GM12878 (cell line): Measurements from ENCODE around the gene IL16. TPM values are rescaled to one million over a fixed set of nuclear protein-coding genes. Genes with fewer than 3 reads are reported as not detected.

Experiments
- ATAC-seq: fragments of 200-7000 bp; cut with Tn5 transposase; 3 replicates; pipeline ENCODE4 v1.9.1; 2020; ENCODE audit warnings: mild to moderate bottlenecking, moderate library complexity
- BruUV-seq: library from RNA; stranded (reverse); fragments of 400-500 nt; replicated peaks from 2 replicates; lab custom pipeline; 2021; lab: Mats Ljungman, UMichigan
- CTCF ChIA-PET: fragments of 300-600 bp; sonication (Branson Sonifier 250); formaldehyde crosslinking; extraction: SDS; loops from one replicate; lab custom pipeline; 2021; ENCODE audit warnings: inconsistent platforms; lab: Yijun Ruan, JAX
- POLR2A ChIA-PET: fragments of 350-600 bp; formaldehyde crosslinking; extraction: SDS; loops from one replicate; lab custom pipeline; 2021; ENCODE audit warnings: inconsistent platforms; lab: Charles Lee
- RAD21 ChIA-PET: fragments of 300-600 bp; sonication (Branson Sonifier 250); formaldehyde crosslinking; loops from one replicate; lab custom pipeline; 2023; ENCODE audit warnings: antibody characterized with exemption; ENCODE audit not compliant: unreplicated experiment; lab: Charles Lee
- SMC1A ChIA-PET: fragments of 300-600 bp; sonication (Branson Sonifier 250); formaldehyde crosslinking; loops from one replicate; lab custom pipeline; 2023; ENCODE audit not compliant: unreplicated experiment, uncharacterized antibody; lab: Charles Lee
- DNase-seq: peaks from one replicate; pipeline ENCODE4 v3.0.0-alpha.2; 2011; ENCODE audit warnings: low read depth, low spot score
- FAIRE-seq: peaks from 3 replicates; lab custom pipeline; 2011; peaks lifted over from hg19 to GRCh38; lab: Jason Lieb, UNC
- H2AFZ ChIP-seq: 2 replicates; pipeline ENCODE4 v1.6.0; 2011; ENCODE audit warnings: low read depth, low read length, control low read depth; ENCODE audit not compliant: control insufficient read depth
- H3K27ac ChIP-seq: 2 replicates; pipeline ENCODE4 v1.5.1; 2011; ENCODE audit warnings: control low read depth; ENCODE audit not compliant: control insufficient read depth, insufficient read depth
- H3K27me3 ChIP-seq, 2 experiments: replicated peaks in 1 of 2; 2 replicates each; pipeline versions ENCODE4 v1.6.0 to v1.6.1; 2011; ENCODE audit warnings: low read length in 1 of 2; ENCODE audit not compliant: control insufficient read depth in 2 of 2, insufficient read depth in 2 of 2
- H3K36me3 ChIP-seq, 2 experiments: 2 replicates each; pipeline ENCODE4 v1.5.1; 2011; ENCODE audit warnings: low read length in 1 of 2; ENCODE audit not compliant: control insufficient read depth in 2 of 2, insufficient read depth in 2 of 2
- H3K4me1 ChIP-seq: 2 replicates; pipeline ENCODE4 v1.6.1; 2011; ENCODE audit warnings: mild to moderate bottlenecking, low read length, moderate library complexity, mixed read lengths; ENCODE audit not compliant: control insufficient read depth, insufficient read depth
- H3K4me2 ChIP-seq: 2 replicates; pipeline ENCODE4 v1.6.0; 2011; ENCODE audit warnings: control low read depth; ENCODE audit not compliant: control insufficient read depth, insufficient read depth
- H3K4me3 ChIP-seq: fragments of 200-600 bp; sonication (generic); 2 replicates; pipeline ENCODE4 v1.5.1; 2016
- H3K79me2 ChIP-seq: 2 replicates; pipeline ENCODE4 v1.6.0; 2011; ENCODE audit warnings: low read length; ENCODE audit not compliant: control insufficient read depth, insufficient read depth
- H3K9ac ChIP-seq: 2 replicates; pipeline ENCODE4 v1.8.0; 2011; ENCODE audit warnings: low read length, control low read depth, mixed read lengths; ENCODE audit not compliant: control insufficient read depth, insufficient read depth
- H3K9me3 ChIP-seq: replicated peaks from 3 replicates; pipeline ENCODE4 v1.5.1; 2011; ENCODE audit warnings: mild to moderate bottlenecking, low read length; ENCODE audit not compliant: control insufficient read depth, insufficient read depth
- H4K20me1 ChIP-seq: 2 replicates; pipeline ENCODE4 v1.6.0; 2011; ENCODE audit not compliant: control insufficient read depth, insufficient read depth
- BHLHE40 ChIP-seq, 2 experiments: fragments of 450-650 bp in 1 of 2; IDR thresholded peaks; 2 replicates each; pipeline ENCODE4 v1.6.1; 2011 to 2017; ENCODE audit warnings: low read depth in 2 of 2, borderline replicate concordance in 1 of 2, improper control_type of control experiment in 1 of 2, low read length in 1 of 2, mild to moderate bottlenecking in 1 of 2
- CBX3 ChIP-seq: fragments of 200-600 bp; sonication (generic); IDR thresholded peaks from 2 replicates; pipeline ENCODE4 v1.6.1; 2016; ENCODE audit warnings: low read depth, borderline replicate concordance
- CREM ChIP-seq: IDR thresholded peaks from 2 replicates; pipeline ENCODE4 v1.6.1; 2014; ENCODE audit warnings: antibody characterized with exemption, low read depth
- EZH2 ChIP-seq: IDR thresholded peaks from 2 replicates; pipeline ENCODE4 v1.6.1; 2012; ENCODE audit warnings: low read depth, mild to moderate bottlenecking, control low read depth, inconsistent platforms, low read length, borderline replicate concordance; ENCODE audit not compliant: control insufficient read depth
- JUND ChIP-seq: IDR thresholded peaks from 2 replicates; pipeline ENCODE4 v1.6.1; 2012; ENCODE audit warnings: low read depth, mild to moderate bottlenecking, low read length, improper control_type of control experiment, moderate library complexity
- MXI1 ChIP-seq: fragments of 150-350 bp; IDR thresholded peaks from 2 replicates; pipeline ENCODE4 v1.6.1; 2011; ENCODE audit warnings: low read depth, mild to moderate bottlenecking, inconsistent platforms, low read length, improper control_type of control experiment
- NFYB ChIP-seq: IDR thresholded peaks from 2 replicates; pipeline ENCODE4 v1.6.1; 2011; ENCODE audit warnings: low read depth, mild to moderate bottlenecking, low read length, improper control_type of control experiment, moderate library complexity; ENCODE audit not compliant: insufficient read depth
- POU2F2 ChIP-seq: IDR thresholded peaks from 3 replicates; pipeline ENCODE4 v1.6.1; 2011; ENCODE audit warnings: low read depth, mild to moderate bottlenecking, low read length, borderline replicate concordance
- RAD21 ChIP-seq: IDR thresholded peaks from 2 replicates; pipeline ENCODE4 v1.6.1; 2011; ENCODE audit warnings: mild to moderate bottlenecking, low read depth, low read length, moderate library complexity; ENCODE audit not compliant: insufficient read depth
- RBBP5 ChIP-seq: fragments of 200-600 bp; sonication (generic); conservative IDR thresholded peaks from 2 replicates; pipeline ENCODE4 v1.6.1; 2016
- RUNX3 ChIP-seq: IDR thresholded peaks from 2 replicates; pipeline ENCODE4 v1.6.1; 2012; ENCODE audit warnings: low read length, inconsistent platforms
- SMC3 ChIP-seq: IDR thresholded peaks from 2 replicates; pipeline ENCODE4 v1.6.1; 2011; ENCODE audit warnings: low read length, improper control_type of control experiment, borderline replicate concordance
- SUPT20H ChIP-seq: IDR thresholded peaks from 2 replicates; pipeline ENCODE4 v1.6.1; 2011; ENCODE audit warnings: low read depth, mild to moderate bottlenecking, low read length, moderate library complexity, borderline replicate concordance; ENCODE audit not compliant: control insufficient read depth
- SUZ12 ChIP-seq: fragments of 200-600 bp; sonication (generic); IDR thresholded peaks from one replicate; pipeline ENCODE4 v1.6.1; 2018; ENCODE audit warnings: antibody characterized with exemption, mild to moderate bottlenecking; ENCODE audit not compliant: unreplicated experiment
- USF2 ChIP-seq: IDR thresholded peaks from 2 replicates; pipeline ENCODE4 v1.6.1; 2011; ENCODE audit warnings: low read depth, low read length, improper control_type of control experiment, borderline replicate concordance
- WRNIP1 ChIP-seq: IDR thresholded peaks from 2 replicates; pipeline ENCODE4 v1.6.1; 2011; ENCODE audit warnings: low read depth, low read length, improper control_type of control experiment, borderline replicate concordance
- YY1 ChIP-seq: IDR thresholded peaks from 2 replicates; pipeline ENCODE4 v1.6.1; 2011; ENCODE audit warnings: low read depth, mild to moderate bottlenecking, low read length
- WGBS: methylation state at CpG from one replicate; pipeline ENCODE4 v1.1.6; 2016; ENCODE audit warnings: low lambda C conversion rate; ENCODE audit not compliant: insufficient replicate concordance, insufficient coverage; ENCODE audit errors: missing lambda C conversion rate; 5-methylcytosine and 5-hydroxymethylcytosine counted together
- in situ Hi-C: fragments of 300-500 bp; cut with MboI; formaldehyde crosslinking; loops from 9 replicates; pipeline ENCODE4 v1.14.3; 2018; ENCODE audit warnings: mixed read lengths
- intact Hi-C: fragments of 100-400 bp; cut with micrococcal nuclease; formaldehyde crosslinking; loops from one replicate; pipeline ENCODE4 v1.14.2; 2022; ENCODE audit not compliant: unreplicated experiment
- polyA plus RNA-seq, 11 experiments: library from polyadenylated mRNA; depleted of rRNA in 4 of 11; unstranded in 6 of 11; stranded (reverse) in 5 of 11; fragments of >200 nt; fragmentation: Nextera tagmentation in 4 of 11; fragmentation: Illumina TruSeq in 1 of 11; extraction: Ambion mirVana in 4 of 11; extraction: Trizol in 1 of 11; gene quantifications; 1 replicate in 1 of 11; 2 replicates in 10 of 11; pipeline versions ENCODE4 v1.2.1 to v1.2.3, GENCODE V29; 2011 to 2016; ENCODE audit warnings: inconsistent platforms in 2 of 11, missing spikeins in 2 of 11, low read depth in 1 of 11
- total RNA-seq, 4 experiments: library from RNA; depleted of rRNA in 3 of 4; stranded (reverse); fragments of >200 nt in 3 of 4; fragmentation: Illumina TruSeq in 1 of 4; extraction: Trizol in 1 of 4; gene quantifications; 2 replicates each; pipeline versions ENCODE4 v1.2.1 to v1.2.3, GENCODE V29; 2013 to 2021
- TF ChIP-seq, protein P1 (sequence below): IDR thresholded peaks from 2 replicates; pipeline ENCODE4 v1.6.1; 2011; ENCODE audit warnings: low read depth, mild to moderate bottlenecking, low read length, moderate library complexity, borderline replicate concordance; ENCODE audit errors: extremely low read depth
- TF ChIP-seq, protein P2 (sequence below): IDR thresholded peaks from 2 replicates; pipeline ENCODE4 v1.6.1; 2012; ENCODE audit warnings: low read depth, low read length, improper control_type of control experiment

IL16 gene
- total and polyA plus RNA-seq, 10 of the 15 experiments (the other 5 are each of a cell fraction or from before 2014, with no cell fraction given), result 21.7 to 206 (median 44.5) TPM

DNA sequence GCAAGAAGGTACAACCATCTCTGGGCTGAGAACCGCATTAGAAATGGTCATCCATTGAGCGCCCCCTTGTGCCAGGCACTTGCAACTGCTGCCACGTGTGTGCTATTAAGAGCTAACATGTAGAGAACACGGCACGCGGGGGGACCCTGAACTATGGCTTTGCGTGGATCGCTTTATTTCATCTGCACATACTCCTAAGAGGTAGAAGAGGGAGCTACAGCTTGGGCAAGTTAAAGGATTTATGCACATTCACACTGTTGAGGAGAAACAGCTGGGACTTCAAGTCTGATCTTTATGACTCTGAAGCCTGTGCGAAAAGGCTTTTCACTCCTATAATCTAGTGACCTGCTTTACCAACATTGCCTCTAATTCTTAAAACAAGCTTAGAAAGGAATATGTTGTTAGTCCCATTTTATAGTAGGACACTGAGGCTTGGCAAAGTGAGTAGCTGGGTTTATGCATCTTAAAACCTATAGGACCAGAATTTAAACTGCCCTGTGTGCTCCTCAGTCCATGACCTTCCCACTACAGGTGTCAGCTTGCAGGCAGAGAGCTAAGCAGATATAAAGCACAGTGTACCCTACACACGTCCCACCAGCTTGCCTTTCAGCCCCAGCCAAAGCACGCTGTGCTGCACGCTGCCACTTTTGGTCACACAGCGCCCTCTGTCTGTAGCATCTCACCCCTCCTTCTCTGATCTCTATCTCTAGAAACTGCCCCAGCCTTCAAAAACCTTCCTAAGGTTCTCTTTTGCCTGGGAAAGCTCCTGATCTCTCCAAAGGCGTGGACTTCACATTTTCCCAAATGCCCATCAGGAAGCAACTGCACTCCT, 69.5 kb downstream of the IL16 start:
- ATAC-seq (peak; percentile 97), DNase-seq (no peak), FAIRE-seq (peak; percentile 85)
- WGBS, result 7% methylated on average over 14 of the region's 14 CpGs
- BruUV-seq, result no TSS peak
- POLR2A ChIA-PET, result interaction anchor here (0.7 to 1.1 kb wide), 2 partner anchors 111 to 291 kb away, joined by 3 read pairs; no protein-coding TSS in a partner anchor
- CTCF ChIA-PET, result interaction anchor here (0.5 to 9.1 kb wide), 132 partner anchors 9 to 1038 kb away, joined by 3 to 438 read pairs (median 5); partner anchors contain the start of genes STARD5 and TLNRD1
- in situ Hi-C loops (loop anchor here (5.0 to 10.0 kb wide), 5 partner anchors 109 to 811 kb away; no protein-coding TSS in a partner anchor), intact Hi-C loops (loop anchor here (1.0 to 5.0 kb wide), 5 partner anchors 111 to 809 kb away; no protein-coding TSS in a partner anchor)
- Histone ChIP-seq H3K9me3 (no peaks in the 10 kb centered on the region), H4K20me1 (no peaks in the 10 kb centered on the region), H3K27me3 (no peaks in the 10 kb centered on the region; a peak in 1 of 4 replicates), H3K27ac (no peak overlapping the region), H2AFZ (peak overlapping the region; percentile 85), H3K9ac (no peak overlapping the region), H3K4me3 (no peak overlapping the region), H3K79me2 (no peaks in the 10 kb centered on the region), H3K4me2 (peak overlapping the region; percentile 70), H3K36me3 (no peaks in the 10 kb centered on the region), H3K4me1 (peaks cover 22% of the 10 kb centered on the region)
- SMC1A ChIA-PET, result interaction anchor here (0.6 to 5.3 kb wide), 73 partner anchors 9 to 845 kb away, joined by 3 to 102 read pairs (median 4); partner anchors contain the start of gene TLNRD1
- RAD21 ChIA-PET, result interaction anchor here (0.7 to 5.4 kb wide), 53 partner anchors 9 to 812 kb away, joined by 3 to 130 read pairs (median 5); partner anchors contain the start of genes CEMIP, STARD5 and TLNRD1
- TF ChIP-seq RBBP5, result no peak
- peak; percentile 89 for TF ChIP-seq SMC3
- 0 out of 2 replicates have a peak, but pooled peaks have one; percentile 69 for TF ChIP-seq EZH2
- TF ChIP-seq, protein P1, sequence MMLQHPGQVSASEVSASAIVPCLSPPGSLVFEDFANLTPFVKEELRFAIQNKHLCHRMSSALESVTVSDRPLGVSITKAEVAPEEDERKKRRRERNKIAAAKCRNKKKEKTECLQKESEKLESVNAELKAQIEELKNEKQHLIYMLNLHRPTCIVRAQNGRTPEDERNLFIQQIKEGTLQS, result 0 out of 2 replicates have a peak, but pooled peaks have one; percentile 2
- TF ChIP-seq RAD21, result peak; percentile 92
- peak; percentile 46; the same call in 1 of the 2 replicates for TF ChIP-seq CREM
- 0 out of 2 replicates have a peak, but pooled peaks have one; percentile 53 for TF ChIP-seq WRNIP1
- no peak for TF ChIP-seq USF2
- TF ChIP-seq RUNX3, result peak; percentile 27; the same call in 1 of the 2 replicates
- TF ChIP-seq, protein P2, sequence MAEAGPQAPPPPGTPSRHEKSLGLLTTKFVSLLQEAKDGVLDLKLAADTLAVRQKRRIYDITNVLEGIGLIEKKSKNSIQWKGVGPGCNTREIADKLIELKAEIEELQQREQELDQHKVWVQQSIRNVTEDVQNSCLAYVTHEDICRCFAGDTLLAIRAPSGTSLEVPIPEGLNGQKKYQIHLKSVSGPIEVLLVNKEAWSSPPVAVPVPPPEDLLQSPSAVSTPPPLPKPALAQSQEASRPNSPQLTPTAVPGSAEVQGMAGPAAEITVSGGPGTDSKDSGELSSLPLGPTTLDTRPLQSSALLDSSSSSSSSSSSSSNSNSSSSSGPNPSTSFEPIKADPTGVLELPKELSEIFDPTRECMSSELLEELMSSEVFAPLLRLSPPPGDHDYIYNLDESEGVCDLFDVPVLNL, result no peak
- no peak for TF ChIP-seq NFYB
- TF ChIP-seq JUND, result no peak
- TF ChIP-seq SUZ12, result no peak
- peak; percentile 60 for TF ChIP-seq YY1
- no peak for TF ChIP-seq CBX3
- no peak for TF ChIP-seq SUPT20H
- TF ChIP-seq MXI1, result no peak
- TF ChIP-seq POU2F2, result peak; percentile 53; the same call in 1 of the 3 replicates
- peak; percentile 46; a peak in 2 of 4 replicates for TF ChIP-seq BHLHE40 (IDR thresholded peaks at IDR 0.05; ENCODE audit: borderline replicate concordance in 1 of 2, low read depth in 2 of 2, low read length in 1 of 2)
